Measurements from ENCODE around the gene B3GLCT.

Gene B3GLCT

DNA sequence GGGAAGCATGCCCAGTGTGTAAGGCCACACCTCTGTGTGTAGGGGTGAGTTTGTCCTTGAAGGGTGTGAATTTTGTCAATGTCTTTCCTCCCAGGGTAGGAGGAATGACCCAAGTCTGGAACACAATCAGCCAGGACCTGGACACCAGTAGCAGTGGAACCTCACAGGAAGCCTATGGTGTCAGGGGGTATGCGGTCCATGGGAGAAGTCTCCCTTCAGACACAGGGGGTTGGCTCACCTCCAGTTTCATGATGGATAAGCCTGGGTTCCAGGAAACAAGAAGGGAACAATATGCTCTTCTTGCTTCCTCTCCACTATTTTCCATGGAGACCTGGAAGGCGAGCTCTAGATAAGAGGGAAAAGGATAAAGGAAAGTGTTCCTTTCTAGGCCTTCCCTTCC, 23.9 kb downstream of the B3GLCT start:
- DNase-seq (ENCODE audit: low read depth in 2 of 2): no peak

DNA sequence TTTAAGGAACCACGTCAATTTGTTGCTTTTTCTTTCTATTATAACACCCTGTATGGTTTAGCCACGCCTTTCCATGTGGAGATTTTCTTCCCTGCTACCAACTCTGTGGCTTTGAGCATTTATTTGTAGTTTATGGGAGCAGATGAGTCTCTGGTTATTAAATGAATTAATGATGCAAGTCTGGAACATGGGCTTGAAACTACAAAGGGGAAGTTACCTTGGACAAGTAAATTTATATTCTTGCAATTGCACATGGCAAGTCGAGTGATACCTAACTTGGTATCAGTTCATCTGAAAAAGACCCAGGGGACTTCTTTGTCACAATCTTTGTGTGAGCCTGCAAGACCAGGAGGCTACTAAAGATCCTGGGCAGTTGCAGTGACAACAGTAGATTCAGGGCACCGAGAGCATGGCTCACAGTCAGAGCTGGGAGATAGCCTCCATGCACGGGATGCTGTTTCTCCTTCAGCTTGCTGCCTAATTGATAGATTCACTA, 24.4 kb downstream of the B3GLCT start:
- no peak for DNase-seq (ENCODE audit: low read depth in 2 of 2)

DNA sequence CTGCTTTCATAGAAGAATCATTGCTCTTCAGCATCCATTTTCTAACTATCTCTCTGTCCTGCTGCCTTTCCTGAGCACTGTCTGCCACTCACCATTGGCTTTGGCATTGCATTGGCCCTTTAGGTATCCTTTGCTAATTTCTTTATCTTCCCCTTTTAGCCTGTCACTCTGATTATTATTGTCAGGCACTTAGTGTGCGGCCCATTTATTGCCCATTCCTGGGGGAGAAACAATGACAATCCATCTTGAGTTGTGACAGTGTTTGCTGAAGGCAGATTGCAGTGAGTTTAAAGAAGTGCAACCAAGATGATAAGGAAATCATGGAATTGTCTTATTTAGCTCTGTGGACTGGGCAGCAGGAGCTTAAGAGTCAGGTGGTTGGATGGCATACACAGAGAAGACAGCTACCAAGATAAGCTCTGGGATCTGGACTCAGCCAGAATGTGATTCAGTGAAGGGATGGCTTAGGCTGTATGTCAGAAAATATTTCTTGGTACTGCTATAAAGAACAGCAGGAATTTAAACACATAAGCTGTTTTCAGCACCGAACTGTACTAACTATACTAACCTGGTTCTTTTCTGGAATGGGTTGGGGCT, 25.3 kb downstream of the B3GLCT start:
- no peak for DNase-seq (ENCODE audit: low read depth in 2 of 2)

GRCh38 chr13:31225998-31226675, 26.4 kb downstream of the B3GLCT start:
- DNase-seq (ENCODE audit: low read depth in 2 of 2): no peak

- DNase-seq (ENCODE audit: low read depth in 2 of 2): no peak
Observed at GRCh38 chr13:31227063-31227462, 27.3 kb downstream of the B3GLCT start.

DNA sequence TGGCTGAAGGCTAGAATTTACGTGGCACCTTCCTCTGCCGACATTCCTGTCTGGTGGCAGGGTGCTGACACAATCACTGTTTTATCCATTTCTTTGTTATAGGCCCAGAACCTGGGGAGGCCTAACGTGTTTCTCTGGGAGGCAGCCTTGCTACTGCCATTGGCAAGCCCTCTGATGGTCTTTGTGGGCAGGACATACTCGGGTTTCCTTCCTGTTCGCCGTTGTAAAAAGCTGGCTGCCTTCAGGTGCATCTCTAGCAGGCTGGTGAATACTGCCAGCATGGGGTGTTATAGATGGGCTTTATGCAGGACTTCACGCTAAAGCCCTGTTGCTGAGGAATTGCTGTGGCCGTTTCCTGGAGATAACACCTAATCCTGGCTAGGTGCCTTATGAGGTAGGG, 28.1 kb downstream of the B3GLCT start:
- DNase-seq (ENCODE audit: low read depth in 2 of 2): no peak

DNA sequence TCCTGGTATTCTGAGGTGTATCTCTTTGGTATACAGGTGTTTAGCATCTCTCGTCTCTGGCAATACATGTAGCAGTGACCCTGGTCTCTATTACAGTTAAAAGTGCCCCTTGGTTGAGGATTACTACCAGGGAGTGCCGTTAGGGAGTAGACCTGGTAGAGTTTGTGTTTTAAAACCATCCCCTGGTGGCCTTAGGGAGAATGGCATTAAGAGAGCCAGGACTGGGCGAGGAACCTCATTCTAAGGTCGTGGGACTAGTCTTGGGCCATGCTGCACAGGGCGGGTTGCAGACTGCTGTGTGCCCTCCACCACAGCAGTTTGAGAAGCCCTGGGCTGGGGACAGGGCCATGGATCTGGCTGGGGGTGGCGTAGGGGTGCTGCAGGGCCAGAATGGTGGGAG, 35.0 kb downstream of the B3GLCT start:
- DNase-seq (ENCODE audit: low read depth in 2 of 2): no peak

- peak in 1 of 2 experiments; percentile 15 for DNase-seq (ENCODE audit: low read depth in 2 of 2)
Observed at GRCh38 chr13:31236211-31236786, 36.5 kb downstream of the B3GLCT start.

GRCh38 chr13:31240921-31241320, 41.1 kb downstream of the B3GLCT start:
- DNase-seq (ENCODE audit: low read depth in 2 of 2): no peak

DNA sequence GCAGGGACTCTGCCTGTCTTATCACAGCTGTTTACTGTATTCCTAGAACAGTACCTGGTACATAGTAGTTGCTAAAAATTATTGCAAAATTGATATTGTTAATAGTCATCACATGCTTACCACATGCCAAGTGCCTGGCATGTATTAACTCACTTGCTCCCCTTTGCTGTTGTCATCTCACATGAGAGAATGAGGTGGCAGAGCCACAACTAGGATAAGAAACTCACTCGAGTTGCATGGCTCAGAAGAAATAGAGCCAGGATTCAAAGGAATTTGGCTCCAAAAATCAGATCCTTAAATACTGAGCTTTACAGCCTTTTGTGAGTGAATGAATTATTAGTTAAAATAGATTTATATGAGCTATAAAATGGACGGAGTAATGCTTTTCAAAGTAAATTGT, 42.6 kb downstream of the B3GLCT start:
- DNase-seq (ENCODE audit: low read depth in 2 of 2): no peak

- DNase-seq (ENCODE audit: low read depth in 2 of 2): peak; percentile 12 to 22
Observed at GRCh38 chr13:31242916-31243315, 43.1 kb downstream of the B3GLCT start.

DNA sequence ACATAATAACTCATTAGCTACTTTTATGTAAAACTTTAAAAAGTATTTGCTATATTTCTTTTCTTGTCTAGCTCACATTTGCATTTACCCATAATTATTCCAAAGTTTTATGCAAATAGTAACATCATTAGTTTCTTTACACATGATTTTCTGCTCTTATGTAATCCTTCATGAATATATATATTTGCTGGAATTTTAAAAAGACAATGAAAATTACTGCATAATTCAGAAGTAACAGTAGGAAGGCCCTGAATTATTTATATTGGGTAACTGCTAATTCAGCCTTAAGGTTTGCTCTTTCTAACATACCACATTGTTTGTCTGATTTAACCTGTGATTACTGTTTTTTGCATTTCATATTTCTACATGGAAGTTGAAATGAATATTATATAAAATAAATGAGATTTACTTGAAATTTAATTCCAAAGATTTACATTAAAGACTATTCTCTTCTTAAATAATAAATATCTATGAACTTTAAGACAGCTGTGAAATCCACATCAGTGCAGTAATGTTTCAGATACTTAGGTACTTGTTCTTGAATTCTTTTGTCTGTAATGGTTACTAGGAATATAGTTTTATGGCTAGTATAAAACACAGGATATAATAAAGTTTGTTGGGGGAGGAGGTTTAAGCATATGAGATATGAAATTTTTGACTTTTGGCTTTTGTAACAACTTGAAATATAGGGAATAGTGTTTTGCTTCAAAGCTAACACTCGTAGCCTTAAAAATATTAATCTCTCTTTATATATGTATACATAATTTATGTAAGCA, 46.0 kb downstream of the B3GLCT start:
- no peak for DNase-seq (ENCODE audit: low read depth in 2 of 2)

GRCh38 chr13:31246918-31247317, 47.1 kb downstream of the B3GLCT start:
- no peak for DNase-seq (ENCODE audit: low read depth in 2 of 2)

DNA sequence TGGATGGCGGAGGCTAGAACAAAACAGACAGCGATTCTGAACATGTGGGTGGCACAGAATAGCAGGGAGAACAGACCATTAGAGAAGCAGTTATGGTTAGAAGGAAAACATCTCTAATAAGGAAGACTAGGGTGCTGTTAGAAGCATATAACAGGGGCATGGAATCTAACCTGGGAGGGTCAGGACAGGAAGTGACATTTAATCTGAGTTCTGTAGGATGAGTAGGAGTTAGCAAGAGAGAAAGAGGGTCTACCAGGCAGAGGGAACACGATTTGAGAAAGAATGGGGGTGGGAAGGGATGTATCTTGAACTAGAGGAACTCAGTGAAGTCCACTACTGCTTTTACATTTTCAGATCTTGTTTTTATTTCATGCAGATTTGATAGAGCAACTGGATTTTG, 48.6 kb downstream of the B3GLCT start:
- no peak for DNase-seq (ENCODE audit: low read depth in 2 of 2)

DNA sequence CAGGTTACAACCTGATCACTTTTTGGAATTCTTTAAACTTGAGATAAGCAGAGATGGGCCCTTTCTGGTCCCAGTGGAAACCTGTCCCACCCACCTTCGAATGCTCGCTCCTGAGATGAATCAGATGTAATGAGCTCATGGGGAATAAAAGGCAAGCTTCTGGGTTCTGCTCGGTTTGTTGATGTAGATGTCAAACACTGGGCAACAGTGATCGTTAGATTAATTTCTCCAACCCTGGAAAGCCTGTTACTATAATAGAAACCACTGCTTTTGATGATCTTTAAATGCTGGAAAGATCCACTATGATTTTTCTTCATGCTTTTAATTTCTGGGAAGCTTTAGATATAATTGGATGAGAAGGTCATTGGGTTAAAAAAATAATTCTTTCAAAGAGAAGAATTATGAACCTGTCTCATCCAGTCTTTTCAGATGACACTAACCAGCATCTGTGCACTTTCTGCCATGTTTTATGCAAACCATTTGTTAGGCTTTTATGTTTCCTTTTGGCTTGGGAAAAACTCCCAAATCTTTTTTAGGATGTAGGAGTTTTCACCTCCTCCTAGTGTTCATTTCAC, 49.3 kb downstream of the B3GLCT start:
- DNase-seq (ENCODE audit: low read depth in 2 of 2): no peak

DNA sequence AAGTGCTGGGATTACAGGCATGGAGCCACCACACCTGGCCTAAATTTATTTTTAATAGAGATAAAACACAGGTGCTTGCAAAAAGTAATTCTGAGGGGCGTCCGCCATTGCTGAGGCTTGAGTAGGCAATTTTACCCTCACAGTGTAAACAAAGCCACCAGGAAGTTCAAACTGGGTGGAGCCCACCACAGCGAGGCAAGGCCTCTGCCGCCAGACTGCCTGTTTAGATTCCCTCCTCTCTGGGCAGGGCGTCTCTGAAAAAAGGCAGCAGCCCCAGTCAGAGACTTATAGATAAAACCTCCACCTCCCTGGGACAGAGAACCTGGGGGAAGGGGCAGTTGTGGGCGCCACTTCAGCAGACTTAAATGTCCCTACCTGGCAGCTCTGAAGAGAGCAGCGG, 50.7 kb downstream of the B3GLCT start:
- no peak for DNase-seq (ENCODE audit: low read depth in 2 of 2)

GRCh38 chr13:31261241-31261640, 61.5 kb downstream of the B3GLCT start:
- no peak for DNase-seq (ENCODE audit: low read depth in 2 of 2)

DNA sequence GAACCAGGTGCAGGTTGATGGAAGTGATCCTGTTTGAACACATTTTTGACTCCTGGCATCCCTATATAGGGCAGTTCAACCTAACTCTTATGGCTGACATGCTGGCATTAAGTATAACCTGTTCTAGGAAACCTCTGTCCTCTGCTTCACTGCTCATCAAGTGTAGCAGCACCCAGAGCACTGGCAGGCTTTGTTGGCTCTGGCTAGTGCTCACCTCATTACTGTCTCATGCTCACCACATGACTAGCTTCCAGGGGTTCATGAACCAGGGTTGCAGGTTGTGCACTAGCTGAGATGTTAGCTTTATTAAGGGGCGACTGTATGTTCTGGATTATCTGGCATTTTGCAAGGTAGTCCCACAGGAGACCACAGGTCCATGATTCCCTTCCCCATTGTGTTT, 63.6 kb downstream of the B3GLCT start:
- no peak for DNase-seq (ENCODE audit: low read depth in 2 of 2)

DNA sequence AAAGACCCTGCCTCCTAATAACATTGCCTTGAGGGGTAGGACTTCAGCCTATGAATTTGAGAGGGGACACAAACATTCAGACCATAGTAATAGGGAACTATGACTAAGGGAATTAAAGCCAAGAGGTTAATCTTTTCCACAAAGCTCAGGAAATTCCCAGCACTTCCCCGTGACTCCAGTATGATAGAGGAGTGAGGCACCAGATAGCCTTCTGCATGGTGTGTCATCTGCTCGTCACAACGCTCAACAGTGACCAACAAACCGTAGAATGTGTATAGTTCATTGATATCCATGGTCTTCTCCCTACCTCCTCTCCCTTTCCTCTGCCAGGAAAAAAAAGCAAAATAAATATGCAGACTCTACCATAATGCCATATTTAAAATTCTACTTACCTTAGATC, 64.4 kb downstream of the B3GLCT start:
- no peak for DNase-seq (ENCODE audit: low read depth in 2 of 2)

- DNase-seq (ENCODE audit: low read depth in 2 of 2): no peak
Observed at GRCh38 chr13:31267126-31267784, 67.5 kb downstream of the B3GLCT start.

DNA sequence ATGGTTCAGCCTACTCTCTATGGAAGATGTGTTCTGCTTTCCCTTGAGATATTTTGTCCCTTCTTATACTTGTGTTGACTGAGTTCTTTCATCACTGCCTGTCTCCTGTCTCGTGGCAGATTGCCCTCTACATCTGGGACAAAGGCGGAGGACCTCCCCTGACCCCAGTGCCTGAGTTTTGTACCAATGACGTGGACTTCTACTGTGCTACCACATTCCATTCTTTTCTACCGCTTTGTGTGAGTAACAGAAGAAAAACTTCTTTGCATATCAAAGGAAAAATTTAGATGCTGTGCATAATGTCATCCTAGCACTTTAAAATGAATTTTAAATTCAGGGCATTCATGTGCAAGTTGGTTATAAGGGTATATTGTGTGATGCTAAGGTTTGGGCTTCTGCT, 74.6 kb downstream of the B3GLCT start:
- no peak for DNase-seq (ENCODE audit: low read depth in 2 of 2)

DNA sequence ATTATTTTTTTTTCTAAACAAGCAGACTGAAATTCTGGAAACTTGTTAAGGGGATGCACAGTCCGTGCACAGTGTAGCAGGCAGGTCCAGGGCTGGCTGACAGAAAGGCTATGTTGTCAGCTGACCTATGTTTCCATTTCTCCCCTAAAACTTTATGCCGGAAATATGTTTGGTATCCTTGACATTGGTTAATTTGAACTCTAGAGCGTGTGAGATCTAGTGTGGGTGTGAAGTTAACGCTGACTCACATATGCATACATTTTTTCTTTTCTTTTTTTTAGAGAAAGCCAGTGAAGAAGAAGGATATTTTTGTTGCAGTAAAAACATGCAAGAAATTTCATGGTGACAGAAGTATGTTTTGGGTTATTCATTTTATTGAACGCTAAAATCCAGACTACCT, 76.6 kb downstream of the B3GLCT start:
- no peak for DNase-seq (ENCODE audit: low read depth in 2 of 2)
